ENCODE results near the gene HIPK4.

DNA sequence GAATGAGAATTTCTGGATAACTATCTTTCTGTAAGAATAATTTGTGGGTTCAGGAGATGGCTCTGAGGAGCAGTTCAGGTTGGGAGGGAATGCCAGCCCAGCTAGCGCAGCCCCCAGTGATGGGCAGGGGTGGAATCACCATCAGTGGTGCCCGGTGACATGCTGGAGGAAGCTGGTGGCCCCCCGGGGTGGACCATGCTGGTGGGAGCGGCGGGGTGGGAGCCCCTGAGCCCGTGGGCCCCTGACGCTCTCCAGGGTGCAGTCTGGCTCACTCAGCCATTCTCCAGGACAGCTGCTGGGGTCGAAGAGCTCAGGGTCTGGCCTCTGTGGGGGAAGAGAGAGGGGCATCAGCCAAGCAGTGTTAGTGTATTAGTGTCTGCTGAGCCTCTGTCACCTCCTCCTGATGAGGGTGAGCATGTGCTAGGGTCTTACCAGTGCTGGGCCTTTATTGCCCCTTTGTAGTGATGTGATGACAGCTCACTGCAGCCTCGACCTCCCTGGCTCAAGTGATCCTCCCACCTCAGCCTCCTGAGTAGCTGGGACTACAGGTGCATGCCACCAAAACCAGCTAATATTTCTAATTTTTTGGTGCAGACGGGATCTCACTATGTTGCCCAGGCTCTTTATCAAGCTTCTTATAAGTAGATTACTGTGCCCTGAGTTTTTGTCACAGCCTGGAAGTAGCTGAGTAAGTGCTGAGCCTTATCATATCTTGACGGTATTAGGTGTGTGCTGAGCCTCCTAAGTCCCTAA is 10.4 kb downstream of the HIPK4 start:
- TF ChIP-seq, protein P1, sequence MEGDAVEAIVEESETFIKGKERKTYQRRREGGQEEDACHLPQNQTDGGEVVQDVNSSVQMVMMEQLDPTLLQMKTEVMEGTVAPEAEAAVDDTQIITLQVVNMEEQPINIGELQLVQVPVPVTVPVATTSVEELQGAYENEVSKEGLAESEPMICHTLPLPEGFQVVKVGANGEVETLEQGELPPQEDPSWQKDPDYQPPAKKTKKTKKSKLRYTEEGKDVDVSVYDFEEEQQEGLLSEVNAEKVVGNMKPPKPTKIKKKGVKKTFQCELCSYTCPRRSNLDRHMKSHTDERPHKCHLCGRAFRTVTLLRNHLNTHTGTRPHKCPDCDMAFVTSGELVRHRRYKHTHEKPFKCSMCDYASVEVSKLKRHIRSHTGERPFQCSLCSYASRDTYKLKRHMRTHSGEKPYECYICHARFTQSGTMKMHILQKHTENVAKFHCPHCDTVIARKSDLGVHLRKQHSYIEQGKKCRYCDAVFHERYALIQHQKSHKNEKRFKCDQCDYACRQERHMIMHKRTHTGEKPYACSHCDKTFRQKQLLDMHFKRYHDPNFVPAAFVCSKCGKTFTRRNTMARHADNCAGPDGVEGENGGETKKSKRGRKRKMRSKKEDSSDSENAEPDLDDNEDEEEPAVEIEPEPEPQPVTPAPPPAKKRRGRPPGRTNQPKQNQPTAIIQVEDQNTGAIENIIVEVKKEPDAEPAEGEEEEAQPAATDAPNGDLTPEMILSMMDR (conservative IDR thresholded peaks at IDR 0.05; ENCODE audit: low read depth, low read length) = no peak
- TF ChIP-seq RAD21 (IDR thresholded peaks at IDR 0.05; ENCODE audit: low read length) (no peak), CHD1 (IDR thresholded peaks at IDR 0.05; ENCODE audit: low read depth, low read length) (no peak), POLR2A (IDR thresholded peaks at IDR 0.05; ENCODE audit: low read depth, low read length) (no peak), RFX5 (IDR thresholded peaks at IDR 0.05; ENCODE audit: low read depth, low read length) (no peak), MXI1 (IDR thresholded peaks at IDR 0.05; ENCODE audit: borderline replicate concordance, low read depth, low read length) (no peak), CEBPB (IDR thresholded peaks at IDR 0.05; ENCODE audit: low read depth, low read length) (no peak), NFE2L2 (IDR thresholded peaks at IDR 0.05; ENCODE audit: low read depth, low read length) (no peak)

Measured in IMR-90 (cell line).